GF-D8 (cell line): ENCODE measurements around the gene SPTY2D1.
"Not testable (repeated sequence)": the region's sequence is repeated elsewhere in the genome, so short reads cannot be mapped to it uniquely, and the experiment has no call there.

Experiments
- DNase-seq: peaks from one replicate; lab custom pipeline; 2025; lab: John Stamatoyannopoulos, UW

Gene SPTY2D1, protein sequence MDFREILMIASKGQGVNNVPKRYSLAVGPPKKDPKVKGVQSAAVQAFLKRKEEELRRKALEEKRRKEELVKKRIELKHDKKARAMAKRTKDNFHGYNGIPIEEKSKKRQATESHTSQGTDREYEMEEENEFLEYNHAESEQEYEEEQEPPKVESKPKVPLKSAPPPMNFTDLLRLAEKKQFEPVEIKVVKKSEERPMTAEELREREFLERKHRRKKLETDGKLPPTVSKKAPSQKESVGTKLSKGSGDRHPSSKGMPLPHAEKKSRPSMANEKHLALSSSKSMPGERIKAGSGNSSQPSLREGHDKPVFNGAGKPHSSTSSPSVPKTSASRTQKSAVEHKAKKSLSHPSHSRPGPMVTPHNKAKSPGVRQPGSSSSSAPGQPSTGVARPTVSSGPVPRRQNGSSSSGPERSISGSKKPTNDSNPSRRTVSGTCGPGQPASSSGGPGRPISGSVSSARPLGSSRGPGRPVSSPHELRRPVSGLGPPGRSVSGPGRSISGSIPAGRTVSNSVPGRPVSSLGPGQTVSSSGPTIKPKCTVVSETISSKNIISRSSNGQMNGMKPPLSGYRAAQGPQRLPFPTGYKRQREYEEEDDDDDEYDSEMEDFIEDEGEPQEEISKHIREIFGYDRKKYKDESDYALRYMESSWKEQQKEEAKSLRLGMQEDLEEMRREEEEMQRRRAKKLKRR

DNA sequence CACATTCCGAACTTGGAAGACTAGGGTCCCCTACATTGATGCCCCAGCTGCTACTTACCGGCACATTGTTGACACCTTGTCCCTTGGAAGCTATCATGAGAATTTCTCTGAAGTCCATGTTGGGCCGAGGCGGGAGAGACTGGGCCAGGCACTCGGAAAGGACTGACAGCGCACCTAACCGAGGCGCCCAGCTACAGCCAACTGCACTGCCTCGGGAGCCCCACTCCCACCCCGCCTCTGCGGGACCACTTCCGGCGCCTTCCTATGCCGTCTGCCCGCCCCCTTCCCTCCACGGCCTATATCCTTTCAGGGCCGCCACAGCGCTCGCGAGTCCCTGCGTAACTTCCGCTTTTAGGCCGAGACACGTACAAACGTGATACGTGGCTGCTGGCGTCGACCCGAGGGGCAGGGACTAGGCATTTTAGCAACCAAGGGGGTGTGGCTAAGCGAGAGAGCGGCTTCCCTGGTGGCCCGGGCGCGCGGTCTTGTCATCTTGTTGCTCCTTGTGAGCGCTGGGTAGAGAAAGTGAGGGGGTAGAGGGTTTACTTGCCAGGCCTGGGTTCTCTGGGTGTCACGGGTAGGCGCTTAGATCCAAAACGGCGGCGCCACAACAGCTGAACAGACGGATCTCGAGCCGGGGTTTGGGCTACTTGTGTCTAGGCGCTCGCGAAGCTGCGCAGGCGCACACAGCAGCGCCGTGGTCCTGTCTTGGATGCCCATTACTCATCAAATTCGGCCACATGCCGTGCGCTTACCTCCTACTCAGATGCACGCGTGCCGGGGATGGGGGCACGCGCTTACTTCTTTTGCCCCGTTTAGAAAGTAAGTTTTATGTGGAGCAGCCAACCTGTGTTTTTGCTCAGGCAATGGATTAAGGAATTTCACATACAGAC, at the start of gene SPTY2D1:
SPTY2D1 (minus strand) TSS at position 203 of the 893 bp plus-strand sequence; CDS start at position 118, 85 bp downstream.
- peak; percentile 84 for DNase-seq

DNA sequence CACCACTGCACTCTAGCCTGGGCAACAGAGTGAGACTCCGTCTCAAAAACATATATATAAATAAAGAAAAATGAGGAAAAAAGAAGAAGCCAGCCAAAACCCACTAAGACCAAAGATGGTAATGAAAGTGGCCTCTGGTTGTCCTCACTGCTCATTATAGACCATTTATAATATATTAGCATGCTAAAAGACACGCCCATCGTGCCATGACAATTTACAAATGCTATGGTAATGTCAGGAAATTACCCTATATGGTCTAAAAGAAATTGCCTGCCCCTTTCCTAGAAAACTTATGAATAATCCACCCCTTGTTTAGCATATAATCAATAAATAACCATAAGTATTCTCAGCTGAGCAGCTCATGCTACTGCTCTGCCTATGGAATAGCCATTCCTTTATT, 48.3 kb upstream of the SPTY2D1 start:
- no peak for DNase-seq

GRCh38 chr11:18681949-18682348, 47.8 kb upstream of the SPTY2D1 start:
- not testable (repeated sequence) for DNase-seq

DNA sequence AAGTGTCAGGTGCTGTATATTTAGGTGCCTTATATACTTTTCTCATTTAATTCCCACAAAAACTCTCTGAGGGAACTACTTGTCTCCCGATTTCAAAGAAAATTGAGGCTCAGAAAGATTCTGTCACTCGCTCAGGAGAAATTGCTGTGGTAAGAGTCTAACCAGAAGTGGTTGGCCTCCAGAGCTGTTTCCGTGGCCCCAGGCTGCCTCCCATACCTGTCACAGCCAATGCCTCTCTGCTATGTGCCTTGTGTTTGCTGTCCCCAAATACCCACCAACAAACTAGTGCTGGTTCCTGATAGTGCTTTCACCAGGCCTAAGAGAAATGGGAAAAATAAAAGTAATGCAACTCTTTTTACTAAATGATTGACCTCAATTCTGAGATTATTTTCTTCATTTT, 43.4 kb upstream of the SPTY2D1 start:
- DNase-seq: no peak

GRCh38 chr11:18676803-18677202, 42.7 kb upstream of the SPTY2D1 start:
- DNase-seq: no peak

DNA sequence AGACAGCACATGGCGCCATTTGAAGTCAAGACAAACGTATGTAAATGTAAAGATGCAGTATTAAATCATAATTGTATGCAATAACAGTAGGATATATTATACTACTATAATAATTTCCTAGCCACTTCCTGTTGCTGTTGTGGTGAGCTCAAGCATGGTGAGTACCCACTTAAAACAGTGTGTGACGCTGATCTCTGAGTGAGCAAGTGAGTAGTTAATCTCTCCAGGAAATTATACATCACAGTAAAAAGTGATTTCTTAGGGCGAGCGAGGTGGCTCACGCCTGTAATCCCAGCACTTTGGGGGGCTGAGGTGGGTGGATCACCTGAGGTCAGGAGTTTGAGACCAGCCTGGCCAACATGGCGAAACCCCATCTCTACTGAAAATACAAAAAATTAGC, 38.1 kb upstream of the SPTY2D1 start:
- DNase-seq: not testable (repeated sequence)

DNA sequence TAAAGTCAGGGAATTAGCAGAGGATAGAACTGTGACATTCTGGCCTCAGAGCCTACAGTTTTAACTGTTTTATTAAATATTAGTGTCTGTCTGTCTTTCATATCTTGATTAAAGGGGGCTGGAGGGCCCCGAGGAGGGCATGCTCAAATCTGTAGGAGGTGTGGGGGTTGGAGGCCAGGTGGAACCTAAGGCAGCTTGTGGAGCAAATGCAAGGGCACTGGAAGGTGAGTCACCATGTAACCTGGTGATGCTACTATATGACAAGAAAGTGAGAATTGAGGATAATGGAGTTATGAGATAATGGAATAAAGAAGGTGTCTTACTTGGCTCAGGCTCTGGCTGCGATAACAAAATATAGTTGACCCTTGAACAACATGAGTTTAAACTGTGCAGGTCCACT, 37.1 kb upstream of the SPTY2D1 start:
- no peak for DNase-seq

DNA sequence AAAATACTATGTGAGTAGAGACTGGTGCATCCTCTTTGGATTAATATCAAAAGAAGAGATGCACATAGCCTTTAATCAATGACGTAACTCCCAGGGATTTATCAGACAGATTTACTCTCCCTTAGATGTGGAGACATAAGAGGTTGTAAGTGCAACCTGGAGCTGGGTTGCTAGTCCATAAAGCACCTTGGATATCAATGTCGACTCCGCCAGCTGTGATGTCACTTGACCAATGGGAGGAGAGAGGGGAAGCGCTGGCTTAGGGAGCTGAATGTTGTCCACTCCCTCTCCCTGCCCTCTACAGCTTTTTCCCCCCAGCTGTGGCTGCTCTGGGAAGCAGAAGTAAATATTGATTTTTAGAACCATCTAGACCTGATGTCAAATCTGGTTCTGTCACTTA, 35.6 kb upstream of the SPTY2D1 start:
- DNase-seq: no peak

GRCh38 chr11:18669219-18669596, 35.1 kb upstream of the SPTY2D1 start:
- DNase-seq: no peak

DNA sequence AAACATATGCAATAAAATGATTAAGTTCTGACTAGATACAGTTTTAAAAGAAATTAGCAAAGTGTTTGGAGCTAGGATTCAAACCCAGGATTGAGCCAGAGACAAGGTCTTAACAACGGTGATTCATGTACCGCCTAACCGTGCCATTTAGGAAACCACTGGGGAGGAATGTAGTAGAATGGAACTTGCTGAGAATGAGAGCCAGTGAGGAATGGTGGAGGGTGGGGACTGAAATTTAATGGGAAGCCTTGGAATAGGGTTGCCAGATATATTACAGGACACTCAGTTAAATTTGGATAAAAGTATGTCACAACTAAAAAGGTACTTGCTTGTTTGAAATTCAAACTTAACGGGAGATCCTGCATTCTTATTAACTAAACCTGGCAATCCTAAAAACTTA, 34.0 kb upstream of the SPTY2D1 start:
- no peak for DNase-seq

GRCh38 chr11:18665353-18665872, 31.3 kb upstream of the SPTY2D1 start:
- DNase-seq: not testable (repeated sequence)

- DNase-seq: no peak
Observed at GRCh38 chr11:18657673-18658072, 23.5 kb upstream of the SPTY2D1 start.

GRCh38 chr11:18650859-18651557, 16.9 kb upstream of the SPTY2D1 start:
- DNase-seq: peak; percentile 7

DNA sequence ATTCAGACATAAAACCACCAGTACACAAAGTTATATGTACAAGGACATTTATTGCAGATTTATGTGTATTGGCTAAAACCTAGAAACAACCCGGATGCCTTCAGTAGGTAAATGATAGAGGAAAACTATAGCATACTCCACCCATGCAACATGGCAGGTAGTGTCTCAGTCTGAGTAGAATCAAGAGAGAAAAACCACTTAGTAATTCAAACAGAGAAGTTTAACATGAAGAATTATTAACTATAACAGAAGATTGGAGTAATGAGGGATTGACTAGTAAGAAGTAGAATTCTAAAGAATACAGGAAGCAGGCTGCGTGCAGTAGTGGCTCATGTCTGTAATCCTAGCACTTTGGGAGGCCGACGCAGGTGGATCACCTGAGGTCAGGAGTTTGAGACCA, 16.2 kb upstream of the SPTY2D1 start:
- no peak for DNase-seq

- not testable (repeated sequence) for DNase-seq
Observed at GRCh38 chr11:18643034-18643433, 8.9 kb upstream of the SPTY2D1 start.

- no peak for DNase-seq
Observed at GRCh38 chr11:18641677-18642076, 7.5 kb upstream of the SPTY2D1 start.

DNA sequence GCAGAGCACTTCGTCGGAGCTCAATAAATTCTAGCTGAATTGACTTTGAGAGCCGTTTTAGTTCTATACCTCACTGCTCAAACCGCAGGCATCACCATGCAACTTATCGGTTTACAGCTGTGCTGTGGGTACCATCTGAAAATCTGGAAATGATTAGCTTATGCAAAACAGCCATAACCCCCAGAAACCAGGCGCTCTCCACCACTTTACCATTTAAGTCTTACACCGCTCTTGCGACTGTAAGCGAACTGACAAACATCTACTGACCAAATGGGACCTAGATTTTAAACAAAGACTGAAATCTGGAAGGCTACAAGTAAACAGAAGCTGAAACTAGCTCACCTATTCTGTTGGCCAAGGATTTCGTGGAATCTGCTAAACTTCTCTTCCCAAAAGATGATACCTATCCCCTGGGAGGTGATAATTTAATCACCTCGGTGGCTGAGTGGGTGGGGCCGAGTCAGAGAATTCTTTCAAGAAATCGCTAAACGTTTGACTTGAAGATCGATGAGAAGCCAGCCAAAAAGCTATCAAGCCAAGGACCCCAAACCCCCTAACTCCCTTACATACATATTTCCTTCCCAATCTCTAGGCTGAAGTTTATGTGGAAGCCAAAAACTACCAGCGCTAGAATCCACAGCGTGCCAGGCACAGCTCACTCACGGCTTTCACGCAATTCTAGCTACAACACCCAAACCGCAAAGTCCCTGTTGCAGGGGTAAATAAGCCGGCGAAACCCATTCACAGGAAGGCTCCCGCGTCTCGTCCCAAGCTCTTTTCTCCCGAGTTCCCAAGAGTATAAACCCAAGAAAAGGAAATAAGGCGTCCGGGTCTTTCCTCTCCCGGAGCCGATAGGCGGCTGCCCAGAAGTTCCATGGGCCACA, 644 bp downstream of the SPTY2D1 start:
- DNase-seq: no peak

DNA sequence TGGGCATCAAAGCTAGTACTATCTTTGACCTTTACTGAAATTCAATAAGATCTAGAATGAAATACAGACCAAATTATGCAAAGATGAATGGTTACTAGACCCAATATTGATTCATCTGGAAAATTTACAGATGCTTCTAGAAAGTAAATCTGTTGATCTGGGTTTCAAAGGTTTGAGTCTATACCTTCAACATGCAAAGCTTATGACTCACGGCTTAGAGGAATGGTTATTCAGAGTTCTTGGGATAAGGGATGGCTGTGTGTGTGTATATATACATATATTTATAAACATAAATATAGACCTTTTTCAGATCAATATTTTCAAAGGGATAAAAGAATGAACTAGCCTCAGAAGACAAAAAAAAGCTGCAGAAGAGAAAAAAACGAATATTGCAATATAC, 1.3 kb downstream of the SPTY2D1 start:
- no peak for DNase-seq

DNA sequence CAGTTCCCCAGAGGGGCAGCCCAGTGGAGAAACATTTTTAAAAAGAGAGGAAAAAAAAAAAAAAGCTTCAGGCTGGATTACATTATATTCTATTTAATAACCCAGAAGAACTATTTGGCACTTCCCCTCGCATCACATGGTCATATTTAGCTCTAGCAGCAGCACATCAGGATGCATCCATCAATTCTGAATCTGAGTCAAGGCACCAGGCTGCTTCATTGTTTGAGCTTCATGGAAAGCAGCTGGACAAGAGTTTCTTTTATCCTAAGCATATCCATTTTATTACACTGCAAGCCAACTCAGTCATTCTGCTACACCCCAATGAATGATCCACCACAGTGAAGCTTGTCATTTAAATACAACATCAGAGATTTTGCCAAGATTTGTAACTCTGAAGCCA, 10.0 kb downstream of the SPTY2D1 start:
- no peak for DNase-seq

GRCh38 chr11:18623707-18624106, 10.4 kb downstream of the SPTY2D1 start:
- DNase-seq: no peak
